Measurements from ENCODE around the gene MAPK8IP3.

- TF ChIP-seq CTCF (IDR thresholded peaks at IDR 0.05) (no peak), EZH2 (IDR thresholded peaks at IDR 0.05; ENCODE audit: borderline replicate concordance, insufficient read depth, low read depth, low read length, poor library complexity, severe bottlenecking) (no peak)
Measured at GRCh38 chr16:1667916-1668315, 38.1 kb upstream of the MAPK8IP3 start.
